K562 (cell line): ENCODE results near the gene SUDS3. TPM values are rescaled to one million over a fixed set of nuclear protein-coding genes. Genes with fewer than 3 reads are reported as not detected.

Experiments
- ATAC-seq: fragments of 200-7000 bp; cut with Tn5 transposase; 3 replicates; pipeline ENCODE4 v1.9.1; 2020; ENCODE audit warnings: moderate library complexity
- BruUV-seq: library from RNA; stranded (reverse); fragments of 400-500 nt; replicated peaks from 2 replicates; lab custom pipeline; 2021; lab: Mats Ljungman, UMichigan
- CTCF ChIA-PET: fragments of 300-600 bp; formaldehyde crosslinking; extraction: SDS; loops from one replicate; lab custom pipeline; 2021; ENCODE audit warnings: low intra/inter-chr PET ratio; lab: Yijun Ruan, JAX
- POLR2A ChIA-PET: fragments of 300-600, 350-650 bp; sonication (Branson Sonifier 250); formaldehyde crosslinking; extraction: SDS; loops from one replicate; lab custom pipeline; 2021; ENCODE audit warnings: antibody characterized with exemption, inconsistent platforms; lab: Yijun Ruan, JAX
- DNase-seq, 4 experiments: peaks; one replicate each; pipeline versions ENCODE4 v3.0.0 to v3.0.0-alpha.2; 2011 to 2018; ENCODE audit warnings: low spot score in 3 of 4, mixed read lengths in 3 of 4; ENCODE audit errors: extremely low read depth in 1 of 4
- FAIRE-seq: peaks from 2 replicates; lab custom pipeline; 2011; peaks lifted over from hg19 to GRCh38; lab: Jason Lieb, UNC
- H2AFZ ChIP-seq: 2 replicates; pipeline ENCODE4 v1.6.0; 2011; ENCODE audit warnings: low read depth, low read length, control low read depth, inconsistent platforms
- H3K27ac ChIP-seq: fragments of 200-600 bp; 3 replicates; pipeline ENCODE4 v1.8.0; 2011; ENCODE audit warnings: low read depth, mild to moderate bottlenecking, control low read depth, inconsistent platforms, low read length, moderate library complexity, mixed read lengths; ENCODE audit errors: extremely low read depth
- H3K27me3 ChIP-seq, 2 experiments: fragments of 300-600 bp in 1 of 2; 2 replicates in 1 of 2; 3 replicates in 1 of 2; pipeline versions ENCODE4 v1.6.0 to v1.8.0; 2011; ENCODE audit warnings: inconsistent platforms in 2 of 2, low read length in 2 of 2, mild to moderate bottlenecking in 1 of 2, mixed read lengths in 1 of 2, moderate library complexity in 1 of 2; ENCODE audit not compliant: control insufficient read depth in 2 of 2, insufficient read depth in 2 of 2
- H3K36me3 ChIP-seq: fragments of 300-600 bp; 3 replicates; pipeline ENCODE4 v1.8.0; 2011; ENCODE audit warnings: mild to moderate bottlenecking, low read length, inconsistent platforms; ENCODE audit not compliant: control insufficient read depth, insufficient read depth
- H3K4me1 ChIP-seq, 2 experiments: fragments of 200-600 bp in 1 of 2; replicated peaks in 1 of 2; 2 replicates in 1 of 2; 3 replicates in 1 of 2; pipeline versions ENCODE4 v1.5.1 to v1.8.0; 2011; ENCODE audit warnings: inconsistent platforms in 2 of 2, low read length in 2 of 2, mild to moderate bottlenecking in 1 of 2, mixed read lengths in 1 of 2, moderate library complexity in 1 of 2; ENCODE audit not compliant: control insufficient read depth in 2 of 2, insufficient read depth in 2 of 2
- H3K4me2 ChIP-seq: 2 replicates; pipeline ENCODE4 v1.6.1; 2011; ENCODE audit warnings: low read length, control low read depth, inconsistent platforms, mixed read lengths; ENCODE audit not compliant: insufficient read depth
- H3K4me3 ChIP-seq: fragments of 200-600 bp; sonication (generic), shearing (Covaris generic); 2 replicates; pipeline ENCODE4 v1.5.1; 2016; ENCODE audit warnings: control low read depth, inconsistent platforms
- H3K79me2 ChIP-seq: fragments of 200-600 bp; 3 replicates; pipeline ENCODE4 v1.8.0; 2011; ENCODE audit warnings: low read length, inconsistent platforms; ENCODE audit not compliant: control insufficient read depth, insufficient read depth
- H3K9ac ChIP-seq, 2 experiments: 2 replicates each; pipeline versions ENCODE4 v1.6.0 to v1.6.1; 2011; ENCODE audit warnings: low read depth in 2 of 2, low read length in 2 of 2, control low read depth in 1 of 2, inconsistent platforms in 1 of 2, mild to moderate bottlenecking in 1 of 2, mixed read lengths in 1 of 2; ENCODE audit not compliant: insufficient read depth in 1 of 2
- H3K9me1 ChIP-seq: one replicate; pipeline ENCODE4 v1.6.0; 2011; ENCODE audit warnings: inconsistent platforms, mild to moderate bottlenecking, low read length, moderate library complexity; ENCODE audit not compliant: control insufficient read depth, insufficient read depth
- H3K9me3 ChIP-seq: replicated peaks from 2 replicates; pipeline ENCODE4 v1.5.1; 2011; ENCODE audit warnings: low read depth, low read length, inconsistent platforms; ENCODE audit not compliant: control insufficient read depth, insufficient read depth
- H4K20me1 ChIP-seq: replicated peaks from 2 replicates; pipeline ENCODE4 v1.6.1; 2011; ENCODE audit warnings: low read length, inconsistent platforms, mixed read lengths; ENCODE audit not compliant: control insufficient read depth, insufficient read depth
- RAD21 ChIP-seq, 2 experiments: fragments of 250-450 bp in 1 of 2; fragments of 450-650 bp in 1 of 2; sonication (Bioruptor Pico) in 1 of 2; formaldehyde crosslinking in 1 of 2; IDR thresholded peaks in 1 of 2; conservative IDR thresholded peaks in 1 of 2; 2 replicates each; pipeline versions ENCODE4 v1.4.0 to v1.8.0; 2020 to 2022; ENCODE audit warnings: mild to moderate bottlenecking in 2 of 2, moderate library complexity in 1 of 2
- SMC3 ChIP-seq: conservative IDR thresholded peaks from 2 replicates; pipeline ENCODE4 v1.6.1; 2011; ENCODE audit warnings: low read depth, low read length, improper control_type of control experiment; ENCODE audit not compliant: insufficient read depth
- SPI1 ChIP-seq: IDR thresholded peaks from 2 replicates; pipeline ENCODE4 v1.6.1; 2011; ENCODE audit warnings: low read depth, low read length, control low read depth, borderline replicate concordance
- ZNF347 ChIP-seq: fragments of 450-650 bp; formaldehyde crosslinking; IDR thresholded peaks from 2 replicates; pipeline ENCODE4 v1.4.0; 2020; ENCODE audit warnings: low read depth, mild to moderate bottlenecking, moderate library complexity
- WGBS: fragments of 100-300 bp; shearing (Covaris generic); methylation state at CpG from one replicate; pipeline ENCODE4 v1.1.6; 2016; ENCODE audit warnings: low coverage, mixed read lengths; ENCODE audit not compliant: insufficient coverage; ENCODE audit errors: missing lambda C conversion rate; 5-methylcytosine and 5-hydroxymethylcytosine counted together
- in situ Hi-C: fragments of 300-500 bp; cut with MboI; formaldehyde crosslinking; loops from 4 replicates; pipeline ENCODE4 v1.15.0; 2018; ENCODE audit warnings: inconsistent platforms, mixed read lengths
- intact Hi-C: fragments of 100-400 bp; cut with micrococcal nuclease; formaldehyde crosslinking; loops from 2 replicates; pipeline ENCODE4 v1.14.2; 2022
- polyA plus RNA-seq, 8 experiments: library from polyadenylated mRNA; depleted of rRNA in 4 of 8; stranded (reverse) in 5 of 8; unstranded in 3 of 8; fragments of >200 nt; fragmentation: Nextera tagmentation in 2 of 8; fragmentation: Illumina TruSeq in 1 of 8; extraction: Ambion mirVana in 2 of 8; extraction: Trizol in 1 of 8; gene quantifications; 2 replicates each; pipeline versions ENCODE4 v1.2.1 to v1.2.3, GENCODE V29; 2011 to 2014; ENCODE audit warnings: inconsistent platforms in 1 of 8, missing spikeins in 1 of 8
- total RNA-seq, 7 experiments: library from RNA; depleted of rRNA in 6 of 7; stranded (reverse); fragments of >200 nt in 6 of 7; fragmentation: Illumina TruSeq in 2 of 7; extraction: Trizol in 2 of 7; gene quantifications; 2 replicates each; pipeline versions ENCODE4 v1.2.1 to v1.2.3, GENCODE V29; 2011 to 2021; ENCODE audit warnings: low replicate concordance in 1 of 7
- TF ChIP-seq, protein P1 (sequence below), 2 experiments: fragments of 450-650 bp; formaldehyde crosslinking in 1 of 2; IDR thresholded peaks; 2 replicates each; pipeline versions ENCODE4 v1.4.0 to v1.6.1; 2014 to 2020; ENCODE audit warnings: mild to moderate bottlenecking in 2 of 2, borderline replicate concordance in 1 of 2, low read depth in 1 of 2
- TF ChIP-seq, protein P2 (sequence below), 3 experiments: IDR thresholded peaks in 2 of 3; conservative IDR thresholded peaks in 1 of 3; 2 replicates each; pipeline ENCODE4 v1.5.1; 2011 to 2012; ENCODE audit warnings: low read length in 3 of 3, mild to moderate bottlenecking in 3 of 3, control low read depth in 2 of 3, improper control_type of control experiment in 1 of 3, inconsistent platforms in 1 of 3, low read depth in 1 of 3, mixed read lengths in 1 of 3, moderate library complexity in 1 of 3; ENCODE audit not compliant: insufficient read depth in 2 of 3

SUDS3 gene
- total and polyA plus RNA-seq, 9 of the 15 experiments (the other 6 are each of a cell fraction or from before 2014, with no cell fraction given), result 6.6 to 30.5 (median 23.3) TPM

DNA sequence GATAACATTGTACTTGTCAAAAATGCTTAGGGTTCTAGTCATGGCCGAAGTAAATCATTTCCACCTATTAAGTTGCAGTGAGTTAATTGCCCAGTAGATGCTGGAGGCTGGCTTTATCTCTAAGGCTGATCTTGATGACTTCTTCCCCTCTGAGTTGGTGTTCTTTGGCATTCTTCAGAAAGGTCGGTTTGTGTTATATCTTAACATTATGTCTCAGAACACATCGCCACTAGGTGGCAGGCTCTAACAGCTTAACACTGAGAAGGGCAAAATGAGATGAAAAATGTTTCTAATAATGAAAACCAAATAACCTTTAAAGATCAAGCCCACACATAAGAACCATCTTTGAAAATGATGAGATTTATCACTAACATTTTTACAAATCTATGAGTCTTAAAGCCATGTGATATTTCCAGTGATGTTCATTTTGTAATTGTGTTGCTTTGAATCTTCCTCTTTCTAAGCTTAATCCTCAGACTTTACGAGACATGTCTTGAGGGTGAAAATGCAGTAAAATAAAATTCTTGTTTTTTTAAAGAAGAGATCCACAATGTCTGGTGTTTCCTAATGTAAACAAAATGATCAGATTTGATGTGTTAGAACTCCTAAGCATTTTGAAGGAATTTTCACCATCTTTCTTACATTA lies 28.6 kb downstream of the SUDS3 start:
- Histone ChIP-seq H3K9me1 (no peaks in the 10 kb centered on the region), H3K9me3 (no peaks in the 10 kb centered on the region), H3K27ac (no peak overlapping the region), H4K20me1 (no peaks in the 10 kb centered on the region), H3K9ac (no peak overlapping the region), H3K79me2 (no peaks in the 10 kb centered on the region), H3K27me3 (no peaks in the 10 kb centered on the region), H2AFZ (no peak overlapping the region), H3K4me2 (no peak overlapping the region), H3K4me3 (no peak overlapping the region), H3K4me1 (peaks cover 5% of the 10 kb centered on the region in 2 experiments; a peak in 3 of 5 replicates), H3K36me3 (peaks cover 58% of the 10 kb centered on the region; the same call in 2 of the 3 replicates)
- BruUV-seq, result no TSS peak
- DNase-seq (peak; percentile 42 to 74 (median 72)), FAIRE-seq (peak; percentile 90), ATAC-seq (peak; percentile 85)
- ChIA-PET POLR2A (interaction anchor here (0.6 to 0.7 kb wide), 2 partner anchors 10 to 385 kb away, joined by 3 read pairs; no protein-coding TSS in a partner anchor), CTCF (no interaction called here)
- 0 out of 2 replicates have a peak, but pooled peaks have one; percentile 13 for TF ChIP-seq SMC3
- TF ChIP-seq, protein P1, sequence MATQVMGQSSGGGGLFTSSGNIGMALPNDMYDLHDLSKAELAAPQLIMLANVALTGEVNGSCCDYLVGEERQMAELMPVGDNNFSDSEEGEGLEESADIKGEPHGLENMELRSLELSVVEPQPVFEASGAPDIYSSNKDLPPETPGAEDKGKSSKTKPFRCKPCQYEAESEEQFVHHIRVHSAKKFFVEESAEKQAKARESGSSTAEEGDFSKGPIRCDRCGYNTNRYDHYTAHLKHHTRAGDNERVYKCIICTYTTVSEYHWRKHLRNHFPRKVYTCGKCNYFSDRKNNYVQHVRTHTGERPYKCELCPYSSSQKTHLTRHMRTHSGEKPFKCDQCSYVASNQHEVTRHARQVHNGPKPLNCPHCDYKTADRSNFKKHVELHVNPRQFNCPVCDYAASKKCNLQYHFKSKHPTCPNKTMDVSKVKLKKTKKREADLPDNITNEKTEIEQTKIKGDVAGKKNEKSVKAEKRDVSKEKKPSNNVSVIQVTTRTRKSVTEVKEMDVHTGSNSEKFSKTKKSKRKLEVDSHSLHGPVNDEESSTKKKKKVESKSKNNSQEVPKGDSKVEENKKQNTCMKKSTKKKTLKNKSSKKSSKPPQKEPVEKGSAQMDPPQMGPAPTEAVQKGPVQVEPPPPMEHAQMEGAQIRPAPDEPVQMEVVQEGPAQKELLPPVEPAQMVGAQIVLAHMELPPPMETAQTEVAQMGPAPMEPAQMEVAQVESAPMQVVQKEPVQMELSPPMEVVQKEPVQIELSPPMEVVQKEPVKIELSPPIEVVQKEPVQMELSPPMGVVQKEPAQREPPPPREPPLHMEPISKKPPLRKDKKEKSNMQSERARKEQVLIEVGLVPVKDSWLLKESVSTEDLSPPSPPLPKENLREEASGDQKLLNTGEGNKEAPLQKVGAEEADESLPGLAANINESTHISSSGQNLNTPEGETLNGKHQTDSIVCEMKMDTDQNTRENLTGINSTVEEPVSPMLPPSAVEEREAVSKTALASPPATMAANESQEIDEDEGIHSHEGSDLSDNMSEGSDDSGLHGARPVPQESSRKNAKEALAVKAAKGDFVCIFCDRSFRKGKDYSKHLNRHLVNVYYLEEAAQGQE (IDR thresholded peaks at IDR 0.05; ENCODE audit: borderline replicate concordance), result peak; percentile 47; the same call in 1 of the 2 replicates
- TF ChIP-seq, protein P1 (CRISPR knock-in tag; IDR thresholded peaks at IDR 0.05; ENCODE audit: low read depth), result no peak
- TF ChIP-seq, protein P2, sequence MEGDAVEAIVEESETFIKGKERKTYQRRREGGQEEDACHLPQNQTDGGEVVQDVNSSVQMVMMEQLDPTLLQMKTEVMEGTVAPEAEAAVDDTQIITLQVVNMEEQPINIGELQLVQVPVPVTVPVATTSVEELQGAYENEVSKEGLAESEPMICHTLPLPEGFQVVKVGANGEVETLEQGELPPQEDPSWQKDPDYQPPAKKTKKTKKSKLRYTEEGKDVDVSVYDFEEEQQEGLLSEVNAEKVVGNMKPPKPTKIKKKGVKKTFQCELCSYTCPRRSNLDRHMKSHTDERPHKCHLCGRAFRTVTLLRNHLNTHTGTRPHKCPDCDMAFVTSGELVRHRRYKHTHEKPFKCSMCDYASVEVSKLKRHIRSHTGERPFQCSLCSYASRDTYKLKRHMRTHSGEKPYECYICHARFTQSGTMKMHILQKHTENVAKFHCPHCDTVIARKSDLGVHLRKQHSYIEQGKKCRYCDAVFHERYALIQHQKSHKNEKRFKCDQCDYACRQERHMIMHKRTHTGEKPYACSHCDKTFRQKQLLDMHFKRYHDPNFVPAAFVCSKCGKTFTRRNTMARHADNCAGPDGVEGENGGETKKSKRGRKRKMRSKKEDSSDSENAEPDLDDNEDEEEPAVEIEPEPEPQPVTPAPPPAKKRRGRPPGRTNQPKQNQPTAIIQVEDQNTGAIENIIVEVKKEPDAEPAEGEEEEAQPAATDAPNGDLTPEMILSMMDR (IDR thresholded peaks at IDR 0.05 in 2 of 3, conservative IDR thresholded peaks at IDR 0.05 in 1 of 3; ENCODE audit: insufficient read depth in 2 of 3, low read depth in 1 of 3, low read length in 3 of 3), result peak; percentile 57 to 81 (median 71)
- TF ChIP-seq RAD21 (CRISPR knock-in tag; conservative IDR thresholded peaks at IDR 0.05 in 1 of 2, IDR thresholded peaks at IDR 0.05 in 1 of 2), result peak; percentile 53 to 76
- no peak for TF ChIP-seq SPI1
- no peak for TF ChIP-seq ZNF347 (CRISPR knock-in tag)
- intact Hi-C loops (loop anchor here (5.0 to 10.0 kb wide), 4 partner anchors 220 to 1007 kb away; no protein-coding TSS in a partner anchor), in situ Hi-C loops (no loop called here)
- 37% methylated on average over 4 of the region's 4 CpGs for WGBS
